Right renal cortex interstitium (tissue), 3 donors: Measurements from ENCODE around the gene E2F4. TPM values are rescaled to one million over a fixed set of nuclear protein-coding genes. Genes with fewer than 3 reads are reported as not detected.

Experiments used
- DNase-seq, 3 donors: peaks; one replicate each; pipeline ENCODE4 v3.0.0-alpha.2; 2013; ENCODE audit warnings: low read depth in 3 of 3, low spot score in 2 of 3
- polyA plus RNA-seq, 3 donors: library from polyadenylated mRNA; unstranded; fragments of 120-200 nt; gene quantifications; one replicate each; pipeline ENCODE4 v1.2.1, GENCODE V29; 2013; ENCODE audit not compliant: insufficient read length in 3 of 3

E2F4 gene
- polyA plus RNA-seq, 3 donors: 51.1 to 55.7 (median 53.0) TPM

- no peak for DNase-seq
These were observed 39.1 kb downstream of the E2F4 start for GRCh38 chr16:67230809-67231660.

GRCh38 chr16:67233596-67233995, 41.6 kb downstream of the E2F4 start:
- no peak for DNase-seq

- DNase-seq: no peak
These were observed 42.2 kb downstream of the E2F4 start for GRCh38 chr16:67234180-67234597.

- DNase-seq: no peak
These were observed 44.0 kb downstream of the E2F4 start for GRCh38 chr16:67235816-67236562.

- DNase-seq: no peak
These were observed 44.8 kb downstream of the E2F4 start for GRCh38 chr16:67236563-67237395.

GRCh38 chr16:67237396-67238277, 45.7 kb downstream of the E2F4 start:
- DNase-seq: no peak

- no peak for DNase-seq
These were observed 46.3 kb downstream of the E2F4 start for GRCh38 chr16:67238278-67238575.

- no peak for DNase-seq
These were observed 47.0 kb downstream of the E2F4 start for GRCh38 chr16:67238806-67239470.

- no peak for DNase-seq
These were observed 48.6 kb downstream of the E2F4 start for GRCh38 chr16:67240506-67240905.

- no peak for DNase-seq
These were observed 49.3 kb downstream of the E2F4 start for GRCh38 chr16:67241008-67241900.

- DNase-seq: no peak
These were observed 50.3 kb downstream of the E2F4 start for GRCh38 chr16:67242138-67242730.

GRCh38 chr16:67243481-67243880, 51.5 kb downstream of the E2F4 start:
- no peak for DNase-seq

GRCh38 chr16:67244387-67245185, 52.6 kb downstream of the E2F4 start:
- DNase-seq: no peak

GRCh38 chr16:67245186-67245585, 53.2 kb downstream of the E2F4 start:
- no peak for DNase-seq

GRCh38 chr16:67245674-67246080, 53.7 kb downstream of the E2F4 start:
- DNase-seq: no peak

- peak in 2 of 3 donors; percentile 47 to 71 for DNase-seq
These were observed 54.3 kb downstream of the E2F4 start for GRCh38 chr16:67246081-67246755.

GRCh38 chr16:67246756-67247191, 54.8 kb downstream of the E2F4 start:
- DNase-seq: no peak
